HepG2 (cell line): ENCODE measurements around the gene TAS1R3. TPM values are rescaled to one million over a fixed set of nuclear protein-coding genes. Genes with fewer than 3 reads are reported as not detected.
A peak's percentile ranks its signal among the peaks of the same experiment; 100 is the strongest.

Experiments used
- ATRX ChIP-seq: sonication (generic); formaldehyde crosslinking; IDR thresholded peaks from 2 replicates; pipeline ENCODE4 v1.4.0; 2020; ENCODE audit warnings: missing genetic modification reagents, borderline replicate concordance
- CBX5 ChIP-seq: sonication (generic); formaldehyde crosslinking; IDR thresholded peaks from 2 replicates; pipeline ENCODE4 v1.4.0; 2020; ENCODE audit warnings: missing genetic modification reagents, borderline replicate concordance
- CSRNP1 ChIP-seq: sonication (generic); formaldehyde crosslinking; IDR thresholded peaks from 2 replicates; pipeline ENCODE4 v1.8.1; 2023; ENCODE audit warnings: mild to moderate bottlenecking, missing genetic modification reagents
- DNMT3B ChIP-seq: conservative IDR thresholded peaks from 2 replicates; pipeline ENCODE4 v1.6.1; 2016; ENCODE audit warnings: missing biosample characterization, control low read depth
- FOXK1 ChIP-seq: sonication (generic); formaldehyde crosslinking; IDR thresholded peaks from 2 replicates; pipeline ENCODE4 v1.4.0; 2020; ENCODE audit warnings: low read depth, missing genetic modification reagents, borderline replicate concordance
- RCOR2 ChIP-seq: IDR thresholded peaks from 2 replicates; pipeline ENCODE4 v1.6.1; 2016; ENCODE audit warnings: missing biosample characterization, missing genetic modification reagents
- RFXANK ChIP-seq: IDR thresholded peaks from 2 replicates; pipeline ENCODE4 v1.6.1; 2016
- SIN3A ChIP-seq: IDR thresholded peaks from 2 replicates; pipeline ENCODE4 v1.6.1; 2011; ENCODE audit warnings: low read depth, mild to moderate bottlenecking, control low read depth, low read length, borderline replicate concordance
- SOX13 ChIP-seq, 3 experiments: fragments of 450-650 bp in 1 of 3; sonication (generic) in 1 of 3; formaldehyde crosslinking in 1 of 3; IDR thresholded peaks in 2 of 3; conservative IDR thresholded peaks in 1 of 3; 2 replicates each; pipeline versions ENCODE4 v1.5.0 to v1.6.1; 2016 to 2020; ENCODE audit warnings: antibody characterized with exemption in 1 of 3, mild to moderate bottlenecking in 1 of 3, missing compliant biosample characterization in 1 of 3, missing genetic modification reagents in 1 of 3, moderate library complexity in 1 of 3
- SP4 ChIP-seq: sonication (generic); formaldehyde crosslinking; IDR thresholded peaks from 2 replicates; pipeline ENCODE4 v1.8.1; 2023; ENCODE audit warnings: mild to moderate bottlenecking, missing genetic modification reagents
- STAT5B ChIP-seq: sonication (generic); formaldehyde crosslinking; IDR thresholded peaks from 2 replicates; pipeline ENCODE4 v1.4.0; 2020; ENCODE audit warnings: missing genetic modification reagents
- STAT6 ChIP-seq: sonication (generic); formaldehyde crosslinking; IDR thresholded peaks from 2 replicates; pipeline ENCODE4 v1.4.0; 2020; ENCODE audit warnings: missing genetic modification reagents, mild to moderate bottlenecking, borderline replicate concordance
- TOPORS ChIP-seq: sonication (generic); formaldehyde crosslinking; IDR thresholded peaks from 2 replicates; pipeline ENCODE4 v1.8.0; 2023; ENCODE audit warnings: mild to moderate bottlenecking, missing genetic modification reagents
- UBTF ChIP-seq: sonication (generic); formaldehyde crosslinking; IDR thresholded peaks from 2 replicates; pipeline ENCODE4 v1.4.0; 2020; ENCODE audit warnings: mild to moderate bottlenecking, missing genetic modification reagents
- ZBTB20 ChIP-seq: sonication (generic); formaldehyde crosslinking; IDR thresholded peaks from 2 replicates; pipeline ENCODE4 v1.8.1; 2023; ENCODE audit warnings: missing genetic modification reagents, low read depth, mild to moderate bottlenecking, borderline replicate concordance
- ZNF44 ChIP-seq: sonication (generic); formaldehyde crosslinking; IDR thresholded peaks from 2 replicates; pipeline ENCODE4 v1.5.1; 2020; ENCODE audit warnings: mild to moderate bottlenecking, missing genetic modification reagents
- ZNF773 ChIP-seq: sonication (generic); formaldehyde crosslinking; IDR thresholded peaks from 2 replicates; pipeline ENCODE4 v1.4.0; 2020; ENCODE audit warnings: missing genetic modification reagents, borderline replicate concordance
- polyA plus RNA-seq, 8 experiments: library from polyadenylated mRNA; depleted of rRNA in 3 of 8; stranded (reverse) in 7 of 8; unstranded in 1 of 8; fragments of >200 nt; fragmentation: Illumina TruSeq in 4 of 8; extraction: Trizol in 4 of 8; gene quantifications; 2 replicates each; pipeline versions ENCODE4 v1.2.1 to v1.2.3, GENCODE V29; 2011 to 2016; ENCODE audit warnings: low read depth in 4 of 8, missing spikeins in 1 of 8, mixed read lengths in 1 of 8; ENCODE audit not compliant: insufficient read depth in 1 of 8
- total RNA-seq, 5 experiments: library from RNA; depleted of rRNA; stranded (reverse); fragments of >200 nt; fragmentation: Illumina TruSeq; extraction: Trizol; gene quantifications; 2 replicates each; pipeline ENCODE4 v1.2.3, GENCODE V29; 2016; ENCODE audit warnings: low read depth in 1 of 5
- TF ChIP-seq, protein P1 (sequence below): fragments of 450-650 bp; IDR thresholded peaks from 2 replicates; pipeline ENCODE4 v1.6.1; 2017; ENCODE audit warnings: mild to moderate bottlenecking

Gene TAS1R3
- total and polyA plus RNA-seq, 2 of the 13 experiments (the other 11 are each of a cell fraction or from before 2014, with no cell fraction given), result 0.13 to 0.15 TPM

DNA sequence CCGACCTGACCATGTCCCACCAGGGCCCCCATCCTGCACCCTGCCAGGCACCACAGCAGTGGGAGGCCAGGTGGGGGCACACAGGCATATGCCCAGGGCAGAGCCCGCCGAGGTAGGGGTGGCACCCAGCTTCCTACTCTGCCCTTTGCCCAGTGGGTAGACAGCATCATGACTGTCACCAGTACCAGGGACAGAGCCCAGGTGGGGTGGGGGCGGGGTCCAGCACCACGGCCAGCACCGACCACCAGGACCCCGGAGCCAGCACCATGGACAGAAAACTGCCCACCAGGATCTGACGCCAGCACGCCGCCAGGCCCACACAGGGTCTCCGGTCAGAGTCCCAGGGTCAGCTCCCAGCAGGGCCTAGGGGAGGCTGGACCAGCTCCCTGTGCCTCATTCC, 3.8 kb downstream of the TAS1R3 start (continued):
- no peak for TF ChIP-seq RCOR2 (CRISPR knock-in tag)
- 0 out of 2 replicates have a peak, but pooled peaks have one; percentile 8 for TF ChIP-seq UBTF (CRISPR knock-in tag)
- TF ChIP-seq ATRX (CRISPR knock-in tag), result no peak
- TF ChIP-seq, protein P1, sequence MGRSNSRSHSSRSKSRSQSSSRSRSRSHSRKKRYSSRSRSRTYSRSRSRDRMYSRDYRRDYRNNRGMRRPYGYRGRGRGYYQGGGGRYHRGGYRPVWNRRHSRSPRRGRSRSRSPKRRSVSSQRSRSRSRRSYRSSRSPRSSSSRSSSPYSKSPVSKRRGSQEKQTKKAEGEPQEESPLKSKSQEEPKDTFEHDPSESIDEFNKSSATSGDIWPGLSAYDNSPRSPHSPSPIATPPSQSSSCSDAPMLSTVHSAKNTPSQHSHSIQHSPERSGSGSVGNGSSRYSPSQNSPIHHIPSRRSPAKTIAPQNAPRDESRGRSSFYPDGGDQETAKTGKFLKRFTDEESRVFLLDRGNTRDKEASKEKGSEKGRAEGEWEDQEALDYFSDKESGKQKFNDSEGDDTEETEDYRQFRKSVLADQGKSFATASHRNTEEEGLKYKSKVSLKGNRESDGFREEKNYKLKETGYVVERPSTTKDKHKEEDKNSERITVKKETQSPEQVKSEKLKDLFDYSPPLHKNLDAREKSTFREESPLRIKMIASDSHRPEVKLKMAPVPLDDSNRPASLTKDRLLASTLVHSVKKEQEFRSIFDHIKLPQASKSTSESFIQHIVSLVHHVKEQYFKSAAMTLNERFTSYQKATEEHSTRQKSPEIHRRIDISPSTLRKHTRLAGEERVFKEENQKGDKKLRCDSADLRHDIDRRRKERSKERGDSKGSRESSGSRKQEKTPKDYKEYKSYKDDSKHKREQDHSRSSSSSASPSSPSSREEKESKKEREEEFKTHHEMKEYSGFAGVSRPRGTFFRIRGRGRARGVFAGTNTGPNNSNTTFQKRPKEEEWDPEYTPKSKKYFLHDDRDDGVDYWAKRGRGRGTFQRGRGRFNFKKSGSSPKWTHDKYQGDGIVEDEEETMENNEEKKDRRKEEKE, result no peak
- no peak for TF ChIP-seq RFXANK (CRISPR knock-in tag)
- TF ChIP-seq ZNF44, result 0 out of 2 replicates have a peak, but pooled peaks have one; percentile 58
- no peak for TF ChIP-seq CBX5 (CRISPR knock-in tag)
- TF ChIP-seq SP4, result no peak
- TF ChIP-seq STAT5B, result peak; percentile 81; the same call in 1 of the 2 replicates
- peak; percentile 55; the same call in 1 of the 2 replicates for TF ChIP-seq TOPORS (CRISPR knock-in tag)
- peak; percentile 90 for TF ChIP-seq SIN3A
- no peak for TF ChIP-seq SOX13 (IDR thresholded peaks at IDR 0.05)
- 0 out of 4 replicates have a peak, but pooled peaks of 1 of the 2 experiments have one; percentile 21 for TF ChIP-seq SOX13 (CRISPR knock-in tag; conservative IDR thresholded peaks at IDR 0.05 in 1 of 2, IDR thresholded peaks at IDR 0.05 in 1 of 2)
- TF ChIP-seq STAT6 (CRISPR knock-in tag), result no peak
- 0 out of 2 replicates have a peak, but pooled peaks have one; percentile 47 for TF ChIP-seq DNMT3B (CRISPR knock-in tag)
- TF ChIP-seq CSRNP1, result no peak
- peak; percentile 64; the same call in 1 of the 2 replicates for TF ChIP-seq ZBTB20 (CRISPR knock-in tag)
- TF ChIP-seq ZNF773 (CRISPR knock-in tag), result peak; percentile 70; the same call in 1 of the 2 replicates
- TF ChIP-seq FOXK1 (CRISPR knock-in tag), result peak; percentile 63; the same call in 1 of the 2 replicates
